T-helper 2 cell treated with Interferon-gamma antibody and Interleukin-4, amounts not matched to agents 100 ng/mL and 5 ng/mL, for 36 hours (primary cell): ENCODE results near the gene ABLIM2. TPM values are rescaled to one million over a fixed set of nuclear protein-coding genes. Genes with fewer than 3 reads are reported as not detected.

Source experiments
- intact Hi-C: fragments of 100-400 bp; cut with micrococcal nuclease; formaldehyde crosslinking; loops from one replicate; pipeline ENCODE4 v1.15.1; 2023
- total RNA-seq: library from RNA; stranded (reverse); gene quantifications from 2 replicates; pipeline ENCODE4 v1.2.3, GENCODE V29; 2022

The ABLIM2 gene
- total RNA-seq, 1 donor from 2014 or later, result 0.43 TPM

DNA sequence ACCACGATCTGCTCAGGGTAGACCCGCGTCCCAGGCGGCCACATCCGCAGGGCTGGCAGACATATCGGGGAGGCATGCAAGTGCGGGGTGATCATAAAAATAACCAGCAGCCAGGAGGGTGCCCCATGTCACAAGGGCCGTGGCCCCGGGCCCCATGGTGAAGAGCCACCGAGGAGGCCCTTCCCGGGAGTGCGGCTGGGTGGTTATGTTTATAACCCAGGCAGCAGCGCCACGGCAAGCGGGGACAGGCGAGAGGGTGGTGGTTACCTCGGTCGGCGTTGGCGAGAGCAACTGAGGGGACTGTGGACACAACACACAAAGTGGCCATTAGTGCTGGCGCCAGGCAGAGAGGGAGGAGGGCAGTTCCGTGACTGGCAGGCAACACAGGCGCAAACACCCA, 126.2 kb downstream of the ABLIM2 start:
- intact Hi-C loops, result no loop called here

DNA sequence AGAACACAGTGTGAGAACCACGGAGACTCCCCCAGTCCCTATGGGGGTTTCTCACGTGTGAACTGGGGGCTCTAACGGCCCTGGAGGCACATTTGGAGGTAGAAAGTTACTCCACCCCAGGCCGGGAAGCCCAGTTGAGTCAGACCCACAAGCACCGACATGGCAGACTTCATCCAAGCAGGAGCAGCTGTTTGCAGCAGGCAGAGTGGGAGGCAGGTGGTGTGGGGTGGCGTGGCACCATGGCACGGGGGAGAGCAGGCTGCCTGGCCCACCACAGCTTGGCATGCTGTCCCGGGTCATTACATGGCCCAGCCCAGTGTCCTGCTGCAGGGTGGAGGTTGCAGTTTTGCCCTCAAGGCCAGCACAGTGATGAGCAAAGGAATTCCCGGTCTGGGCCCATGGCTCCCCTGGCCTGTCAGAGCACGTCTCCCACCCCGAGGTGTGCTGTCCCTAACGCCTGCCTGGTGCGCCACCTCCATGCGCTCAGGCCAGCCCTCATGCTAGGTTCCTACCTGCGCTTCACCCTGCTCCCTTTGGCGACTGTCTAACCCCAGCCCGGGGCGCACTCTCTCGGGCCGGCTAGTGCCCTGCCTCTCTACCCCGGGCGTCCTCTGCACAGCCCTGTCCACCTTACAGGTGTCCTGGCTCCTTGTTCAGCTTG, 128.4 kb downstream of the ABLIM2 start:
- intact Hi-C loops, result no loop called here

GRCh38 chr4:8029689-8030088, 128.9 kb downstream of the ABLIM2 start:
- intact Hi-C loops, result no loop called here

- intact Hi-C loops, result no loop called here
Observed at GRCh38 chr4:8028884-8029568, 129.6 kb downstream of the ABLIM2 start.

GRCh38 chr4:8028368-8028767, 130.2 kb downstream of the ABLIM2 start:
- intact Hi-C loops, result no loop called here

GRCh38 chr4:8026453-8026852, 132.2 kb downstream of the ABLIM2 start:
- intact Hi-C loops, result no loop called here

DNA sequence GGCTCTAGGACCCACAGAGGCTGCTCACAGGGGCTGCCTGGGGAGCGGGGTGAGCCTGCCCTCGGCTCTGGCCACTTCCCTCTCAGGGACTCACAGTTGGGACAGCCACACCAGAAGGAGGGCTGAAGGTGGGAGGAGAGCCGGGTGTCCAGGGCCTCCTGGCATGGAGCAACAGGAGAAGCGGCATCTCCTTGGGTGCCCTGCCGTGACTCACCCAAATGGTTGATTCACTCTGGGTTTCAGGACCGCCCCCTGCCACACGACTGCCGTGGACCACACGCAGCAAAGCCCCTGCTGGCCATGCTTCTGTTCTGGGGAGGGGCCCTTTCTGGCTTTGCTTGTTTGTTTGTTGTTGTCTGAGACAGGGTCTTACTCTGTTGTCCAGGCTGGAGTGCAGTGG, 132.9 kb downstream of the ABLIM2 start:
- intact Hi-C loops, result no loop called here

DNA sequence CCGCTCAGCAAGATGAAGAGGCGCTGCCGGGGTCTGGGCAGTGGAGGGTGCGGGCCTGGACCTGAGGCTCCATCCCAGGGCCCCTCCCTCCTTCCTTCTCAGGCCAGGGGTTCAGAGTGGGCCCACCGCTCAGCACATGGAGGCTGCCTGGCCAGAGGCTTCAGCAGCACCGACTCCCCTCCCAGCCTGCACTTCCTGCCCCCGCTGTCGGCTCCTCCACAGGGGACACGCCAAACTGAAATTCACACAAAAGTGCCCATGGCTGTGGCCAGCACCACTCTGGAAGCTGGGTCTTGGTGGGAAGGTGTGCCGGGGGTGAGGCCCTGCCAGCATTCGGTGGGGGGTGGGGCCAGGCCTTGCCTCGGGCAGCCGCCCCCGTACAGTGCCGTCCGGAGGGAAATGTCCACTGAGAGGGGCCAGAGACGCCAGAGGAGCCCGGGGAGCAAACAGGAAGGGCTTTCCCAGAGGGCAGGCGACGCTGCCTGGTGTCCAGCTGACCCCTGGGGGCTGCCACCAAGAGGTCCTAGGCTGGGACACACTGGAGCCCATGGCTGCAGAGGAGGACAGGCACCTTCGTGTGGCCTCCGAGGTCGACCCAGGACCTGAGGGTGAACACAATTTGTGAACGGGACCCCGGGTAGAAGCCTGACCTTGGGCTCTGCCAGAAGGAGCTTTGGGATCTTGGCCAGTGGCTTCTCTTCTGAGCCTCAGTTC, 134.4 kb downstream of the ABLIM2 start:
- intact Hi-C loops, result no loop called here

GRCh38 chr4:8023696-8024033, 134.9 kb downstream of the ABLIM2 start:
- intact Hi-C loops, result no loop called here

- intact Hi-C loops, result no loop called here
Observed at GRCh38 chr4:8022767-8023695, 135.6 kb downstream of the ABLIM2 start.

GRCh38 chr4:8021796-8022195, 136.8 kb downstream of the ABLIM2 start:
- intact Hi-C loops, result no loop called here

- intact Hi-C loops, result no loop called here
Observed at GRCh38 chr4:8019396-8020365, 138.9 kb downstream of the ABLIM2 start.

GRCh38 chr4:8016527-8016926, 142.1 kb downstream of the ABLIM2 start:
- intact Hi-C loops, result no loop called here

GRCh38 chr4:8015512-8015911, 143.1 kb downstream of the ABLIM2 start:
- intact Hi-C loops, result no loop called here

DNA sequence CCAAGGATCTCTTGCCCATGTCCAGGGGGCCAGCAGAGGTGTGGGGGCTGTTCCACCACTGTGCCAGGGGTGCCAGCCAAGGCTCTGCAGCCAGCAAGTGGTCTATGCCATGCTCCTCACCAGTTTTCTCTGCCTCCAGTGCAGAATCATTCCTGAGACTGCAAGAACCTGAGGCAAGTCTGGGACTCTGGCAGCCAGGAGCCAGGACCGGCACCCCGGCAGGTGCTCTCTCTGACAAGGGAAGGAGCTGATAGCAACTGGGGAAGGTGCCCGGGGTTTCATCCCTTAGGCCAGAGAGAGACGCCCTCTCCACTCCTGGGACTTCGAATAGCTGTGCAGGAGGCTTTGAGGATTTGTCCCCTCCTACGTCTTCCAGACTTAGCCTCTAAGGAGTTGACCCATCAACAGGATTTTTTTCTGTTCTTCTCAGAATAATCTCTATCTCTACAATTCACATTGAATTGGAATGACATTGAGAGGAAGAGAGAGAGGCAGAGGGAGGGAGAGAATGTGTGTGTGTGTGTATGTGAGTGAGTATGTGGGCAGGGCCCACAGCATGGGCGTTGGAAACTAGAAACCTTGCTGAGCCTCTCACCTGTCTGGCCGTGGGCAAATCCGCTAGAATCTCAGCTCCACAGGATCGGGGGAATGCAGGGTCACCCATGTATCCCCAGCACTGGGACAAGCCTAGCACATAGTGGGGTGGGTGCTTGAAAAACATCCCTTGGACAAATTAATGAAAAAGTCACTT, 144.5 kb downstream of the ABLIM2 start:
- intact Hi-C loops, result no loop called here

DNA sequence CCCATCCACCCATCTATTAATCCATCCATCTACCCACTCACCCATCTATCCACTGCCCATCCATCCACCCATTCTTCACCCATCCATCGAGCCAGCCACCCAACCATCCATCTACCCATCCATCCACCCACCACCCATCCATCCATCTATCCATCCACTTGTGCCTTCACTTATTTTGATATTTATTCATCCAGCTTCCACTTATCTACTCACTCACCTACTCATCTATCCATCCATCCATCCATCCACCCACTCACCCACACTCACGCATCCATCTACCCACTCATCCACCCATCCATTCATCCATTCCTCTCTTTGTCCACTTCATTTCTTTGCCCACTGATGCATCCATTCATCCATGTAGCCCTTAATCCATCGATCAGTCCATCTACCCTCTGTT, 146.1 kb downstream of the ABLIM2 start:
- intact Hi-C loops, result no loop called here

- intact Hi-C loops, result no loop called here
Observed at GRCh38 chr4:8010618-8011017, 148.0 kb downstream of the ABLIM2 start.

DNA sequence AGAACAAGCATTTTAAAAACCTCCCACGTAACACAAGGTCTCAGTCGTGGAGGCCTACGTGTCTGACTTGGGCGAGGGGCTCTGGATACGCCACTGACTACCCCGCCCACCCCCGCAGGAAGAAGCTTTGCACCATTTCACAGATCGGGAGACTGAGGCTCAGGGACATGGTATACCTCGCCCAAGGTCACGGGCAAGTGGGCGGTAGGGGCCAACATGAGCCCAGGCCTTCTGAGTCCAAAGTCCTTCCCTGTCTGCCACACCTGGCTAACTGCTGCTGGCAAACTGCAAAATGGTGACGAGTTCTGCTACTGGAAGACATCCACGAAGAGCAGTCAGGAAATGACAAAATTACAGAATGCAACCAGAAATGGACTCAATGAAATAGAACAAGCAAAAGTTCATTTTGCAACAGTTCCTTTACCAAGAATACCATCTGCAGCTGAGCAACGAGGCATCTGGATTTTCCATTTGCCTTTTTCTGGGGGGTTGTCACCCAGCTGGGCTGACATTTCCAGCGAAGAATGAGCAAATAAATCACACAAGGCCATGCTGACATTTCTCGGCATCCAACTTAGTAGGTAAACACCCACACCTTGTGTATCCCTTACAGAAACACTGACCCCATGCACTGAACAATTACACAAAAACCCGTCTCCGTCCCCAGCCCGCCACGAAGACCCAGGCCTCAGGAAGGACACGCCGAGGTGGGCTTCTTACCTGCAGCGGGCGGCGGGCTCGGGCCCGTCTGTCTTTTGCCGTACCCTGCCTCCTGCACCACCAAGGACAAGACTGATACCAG, 148.7 kb downstream of the ABLIM2 start:
- intact Hi-C loops, result no loop called here

DNA sequence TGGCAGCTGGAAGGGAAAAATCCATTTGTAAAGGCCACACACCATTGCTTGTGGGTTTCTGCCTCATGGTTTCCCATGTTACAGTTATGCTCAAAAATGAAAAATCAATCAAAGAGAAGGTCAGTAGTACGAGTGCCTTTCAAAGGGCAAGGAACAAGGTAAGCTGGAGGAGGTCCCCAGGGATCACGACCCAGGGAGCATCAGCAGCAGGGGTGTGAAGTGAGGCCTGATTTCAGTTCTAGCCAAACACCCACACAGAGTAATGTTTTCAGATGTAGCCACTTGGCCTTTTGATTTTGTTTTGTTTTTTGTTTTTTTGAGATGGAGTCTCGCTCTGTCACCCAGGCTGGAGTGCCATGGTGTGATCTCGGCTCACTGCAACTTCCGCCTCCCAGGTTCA, 149.5 kb downstream of the ABLIM2 start:
- intact Hi-C loops, result no loop called here
